Upper lobe of right lung (tissue), 1 donor: ENCODE measurements around the gene LPAR1. TPM values are rescaled to one million over a fixed set of nuclear protein-coding genes. Genes with fewer than 3 reads are reported as not detected.

Source experiments
- ATAC-seq: fragments of 200-7000 bp; cut with Tn5 transposase; one replicate; pipeline ENCODE4 v1.9.1; 2020; ENCODE audit warnings: mild to moderate bottlenecking, moderate library complexity
- DNase-seq: peaks from one replicate; pipeline ENCODE4 v3.0.0-alpha.2; 2020
- H3K27ac ChIP-seq: fragments of 200-600 bp; one replicate; pipeline ENCODE4 v1.8.0; 2022
- H3K27me3 ChIP-seq: fragments of 200-600 bp; one replicate; pipeline ENCODE4 v1.8.0; 2022; ENCODE audit warnings: mild to moderate bottlenecking
- H3K36me3 ChIP-seq: fragments of 200-600 bp; one replicate; pipeline ENCODE4 v1.8.0; 2022
- H3K4me1 ChIP-seq: fragments of 200-600 bp; one replicate; pipeline ENCODE4 v1.8.0; 2022
- H3K4me3 ChIP-seq: fragments of 200-600 bp; one replicate; pipeline ENCODE4 v1.8.0; 2022; ENCODE audit warnings: mild to moderate bottlenecking
- H3K9me3 ChIP-seq: fragments of 200-600 bp; one replicate; pipeline ENCODE4 v1.8.0; 2022
- intact Hi-C: fragments of 100-400 bp; cut with DNase I; formaldehyde crosslinking; loops from one replicate; pipeline ENCODE4 v1.11.0; 2022
- total RNA-seq: library from RNA; stranded (reverse); fragmentation: NEBNext Ultra II Directional; extraction: Animal tissue kit (Norgen Biotek cat#: 25700); gene quantifications from one replicate; pipeline ENCODE4 v1.2.1, GENCODE V29; 2021
- TF ChIP-seq, protein P1 (sequence below): fragments of 200-600 bp; IDR thresholded peaks from one replicate; pipeline ENCODE4 v1.8.0; 2022; ENCODE audit warnings: antibody characterized with exemption
- donor health status: DM: no; HTN: yes; CAD: no; lungs with severe emphysema.

The LPAR1 gene
- total RNA-seq, 1 donor from 2014 or later, result 18.2 TPM

DNA sequence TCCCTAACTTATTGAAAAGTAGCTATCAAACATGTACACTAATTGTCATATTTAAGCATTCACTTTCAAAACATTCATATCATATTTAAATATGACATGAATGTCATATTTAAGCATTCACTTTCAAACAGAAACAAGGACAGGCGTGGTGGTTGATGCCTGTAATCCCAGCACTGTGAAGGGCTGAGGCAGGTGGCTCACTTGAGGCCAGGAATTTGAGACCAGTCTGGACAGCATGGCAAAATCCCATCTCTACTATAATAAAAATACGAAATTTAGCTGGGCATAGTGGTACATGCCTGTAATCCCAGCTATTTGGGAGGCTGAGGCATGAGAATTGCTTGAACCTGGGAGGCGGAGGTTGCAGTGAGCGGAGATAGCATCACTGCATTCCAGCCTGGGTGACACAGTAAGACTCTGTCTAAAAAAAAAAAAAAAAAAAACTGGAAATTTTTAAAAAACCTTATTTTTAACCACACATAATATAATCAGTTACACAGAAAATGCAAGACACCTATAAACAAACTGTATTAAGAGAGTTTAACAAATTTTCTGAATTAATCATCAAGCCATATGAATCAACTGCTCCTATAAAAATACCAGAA is 88.1 kb downstream of the LPAR1 start:
- Histone ChIP-seq H3K9me3 (no peaks in the 10 kb centered on the region), H3K36me3 (no peaks in the 10 kb centered on the region), H3K4me3 (no peak overlapping the region), H3K27ac (no peak overlapping the region), H3K4me1 (no peaks in the 10 kb centered on the region), H3K27me3 (no peaks in the 10 kb centered on the region)
- intact Hi-C loops, result no loop called here
- TF ChIP-seq, protein P1, sequence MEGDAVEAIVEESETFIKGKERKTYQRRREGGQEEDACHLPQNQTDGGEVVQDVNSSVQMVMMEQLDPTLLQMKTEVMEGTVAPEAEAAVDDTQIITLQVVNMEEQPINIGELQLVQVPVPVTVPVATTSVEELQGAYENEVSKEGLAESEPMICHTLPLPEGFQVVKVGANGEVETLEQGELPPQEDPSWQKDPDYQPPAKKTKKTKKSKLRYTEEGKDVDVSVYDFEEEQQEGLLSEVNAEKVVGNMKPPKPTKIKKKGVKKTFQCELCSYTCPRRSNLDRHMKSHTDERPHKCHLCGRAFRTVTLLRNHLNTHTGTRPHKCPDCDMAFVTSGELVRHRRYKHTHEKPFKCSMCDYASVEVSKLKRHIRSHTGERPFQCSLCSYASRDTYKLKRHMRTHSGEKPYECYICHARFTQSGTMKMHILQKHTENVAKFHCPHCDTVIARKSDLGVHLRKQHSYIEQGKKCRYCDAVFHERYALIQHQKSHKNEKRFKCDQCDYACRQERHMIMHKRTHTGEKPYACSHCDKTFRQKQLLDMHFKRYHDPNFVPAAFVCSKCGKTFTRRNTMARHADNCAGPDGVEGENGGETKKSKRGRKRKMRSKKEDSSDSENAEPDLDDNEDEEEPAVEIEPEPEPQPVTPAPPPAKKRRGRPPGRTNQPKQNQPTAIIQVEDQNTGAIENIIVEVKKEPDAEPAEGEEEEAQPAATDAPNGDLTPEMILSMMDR, result no peak
- ATAC-seq, result no peak
- no peak for DNase-seq

DNA sequence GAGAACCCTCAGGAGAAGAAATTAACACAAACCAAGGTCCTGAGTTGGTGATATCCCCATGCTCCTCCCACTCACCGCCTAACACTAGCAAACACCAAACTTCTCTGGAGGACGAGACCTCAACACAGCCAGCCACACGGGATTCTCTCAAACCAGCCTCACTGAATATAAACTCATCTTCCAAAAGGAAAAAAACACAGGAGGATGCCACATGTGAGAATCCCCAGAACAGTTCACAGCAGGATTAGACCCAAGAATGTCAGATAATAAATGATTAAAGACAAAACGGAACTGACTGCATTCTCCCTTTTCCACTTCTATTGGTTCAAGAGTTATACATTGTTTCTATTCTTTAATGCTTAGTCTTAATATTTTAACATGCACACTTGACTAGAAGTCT is 89.2 kb downstream of the LPAR1 start:
- H3K9me3 ChIP-seq, result no peaks in the 10 kb centered on the region
- TF ChIP-seq, protein P1, result no peak
- no peak overlapping the region for H3K27ac ChIP-seq
- intact Hi-C loops, result no loop called here
- H3K4me3 ChIP-seq, result no peak overlapping the region
- H3K36me3 ChIP-seq, result no peaks in the 10 kb centered on the region
- no peaks in the 10 kb centered on the region for H3K27me3 ChIP-seq
- H3K4me1 ChIP-seq, result no peaks in the 10 kb centered on the region
- no peak for DNase-seq
- no peak for ATAC-seq

DNA sequence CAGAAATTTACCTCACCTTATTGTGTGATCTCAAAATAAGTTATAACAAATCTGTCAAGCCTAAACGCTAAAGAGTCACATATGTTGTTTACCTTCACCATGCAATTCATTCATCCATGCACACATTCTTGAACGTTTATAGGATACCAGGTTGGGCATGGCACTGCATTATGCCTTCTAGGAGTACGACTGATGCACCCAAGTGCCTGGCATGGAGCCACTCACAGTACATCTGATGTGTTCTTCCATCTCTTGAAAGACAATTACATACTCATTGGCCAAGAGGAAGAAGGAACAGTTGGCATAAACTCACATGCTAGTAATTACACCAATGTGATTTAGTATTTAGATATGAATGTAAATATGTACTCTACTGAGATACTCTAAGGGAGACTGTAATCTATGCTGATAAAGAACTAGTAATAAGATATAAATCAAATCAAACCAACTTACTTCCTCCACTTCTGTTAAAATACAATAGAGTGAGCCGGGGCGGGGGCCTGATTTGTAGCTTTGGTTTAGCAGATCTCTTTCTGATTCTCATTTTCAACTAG is 90.7 kb downstream of the LPAR1 start:
- TF ChIP-seq, protein P1, result no peak
- no peaks in the 10 kb centered on the region for H3K27me3 ChIP-seq
- H3K27ac ChIP-seq, result no peak overlapping the region
- no peak overlapping the region for H3K4me3 ChIP-seq
- no peaks in the 10 kb centered on the region for H3K36me3 ChIP-seq
- DNase-seq (no peak), ATAC-seq (no peak)
- intact Hi-C loops, result no loop called here
- H3K9me3 ChIP-seq, result no peaks in the 10 kb centered on the region
- H3K4me1 ChIP-seq, result no peaks in the 10 kb centered on the region

DNA sequence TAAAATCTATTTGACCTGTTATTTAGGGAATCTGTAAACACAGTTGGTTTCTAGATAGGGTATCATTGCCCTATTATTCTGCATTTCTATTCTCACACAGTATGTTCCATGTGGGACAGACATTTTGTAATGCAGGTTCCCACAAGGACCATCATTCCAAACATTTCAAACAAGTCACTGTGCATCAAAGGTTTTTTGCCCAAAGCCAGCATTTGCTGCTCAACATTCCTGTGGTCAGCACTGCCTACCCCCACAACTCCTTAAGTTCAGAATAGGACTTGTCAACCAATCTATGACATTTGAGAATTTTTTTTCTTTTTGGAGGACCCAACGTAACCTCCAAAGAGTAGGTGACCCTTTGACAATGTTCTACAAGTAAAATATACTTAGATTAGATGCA is 95.7 kb downstream of the LPAR1 start:
- no peak for ATAC-seq
- H3K4me3 ChIP-seq, result no peak overlapping the region
- H3K27ac ChIP-seq, result no peak overlapping the region
- no peak for DNase-seq
- intact Hi-C loops, result no loop called here
- no peaks in the 10 kb centered on the region for H3K9me3 ChIP-seq
- no peaks in the 10 kb centered on the region for H3K4me1 ChIP-seq
- H3K36me3 ChIP-seq, result no peaks in the 10 kb centered on the region
- no peaks in the 10 kb centered on the region for H3K27me3 ChIP-seq
- TF ChIP-seq, protein P1, result no peak

DNA sequence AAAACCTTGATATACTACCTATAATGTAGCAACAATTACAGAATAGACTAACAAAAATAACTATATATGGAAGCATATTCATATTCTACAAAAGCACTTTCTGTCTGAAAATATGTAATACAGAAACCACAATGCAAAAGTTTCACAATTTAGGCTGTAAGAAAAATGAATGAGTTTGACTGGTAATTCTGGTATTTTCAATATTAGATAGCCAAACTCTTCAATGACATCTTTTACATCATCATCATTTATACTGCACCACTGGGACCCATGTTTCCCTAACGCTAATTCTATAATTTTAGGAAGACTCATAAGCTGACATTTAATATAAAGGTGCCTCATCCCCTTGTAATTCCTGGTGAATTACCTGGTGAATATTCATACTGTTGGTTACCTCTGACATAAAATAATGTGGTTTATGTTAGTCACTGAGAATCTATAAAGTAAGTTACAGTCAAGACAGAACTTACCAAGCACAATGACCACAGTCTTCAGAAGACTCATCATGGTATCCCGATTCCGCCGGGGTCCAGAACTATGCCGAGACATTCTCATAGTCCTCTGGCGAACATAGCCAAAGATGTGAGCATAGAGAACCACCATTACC is 97.2 kb downstream of the LPAR1 start:
- no peaks in the 10 kb centered on the region for H3K4me1 ChIP-seq
- H3K27me3 ChIP-seq, result no peaks in the 10 kb centered on the region
- TF ChIP-seq, protein P1, result no peak
- H3K36me3 ChIP-seq, result no peaks in the 10 kb centered on the region
- no peaks in the 10 kb centered on the region for H3K9me3 ChIP-seq
- intact Hi-C loops, result no loop called here
- no peak overlapping the region for H3K27ac ChIP-seq
- ATAC-seq (no peak), DNase-seq (no peak)
- H3K4me3 ChIP-seq, result no peak overlapping the region
